ENCODE measurements around the gene FAM120B. TPM values are rescaled to one million over a fixed set of nuclear protein-coding genes. Genes with fewer than 3 reads are reported as not detected.
"Not testable (repeated sequence)": the region's sequence is repeated elsewhere in the genome, so short reads cannot be mapped to it uniquely, and the experiment has no call there.

Gene FAM120B
- total RNA-seq, 1 donor from 2014 or later, result 19.7 TPM

DNA sequence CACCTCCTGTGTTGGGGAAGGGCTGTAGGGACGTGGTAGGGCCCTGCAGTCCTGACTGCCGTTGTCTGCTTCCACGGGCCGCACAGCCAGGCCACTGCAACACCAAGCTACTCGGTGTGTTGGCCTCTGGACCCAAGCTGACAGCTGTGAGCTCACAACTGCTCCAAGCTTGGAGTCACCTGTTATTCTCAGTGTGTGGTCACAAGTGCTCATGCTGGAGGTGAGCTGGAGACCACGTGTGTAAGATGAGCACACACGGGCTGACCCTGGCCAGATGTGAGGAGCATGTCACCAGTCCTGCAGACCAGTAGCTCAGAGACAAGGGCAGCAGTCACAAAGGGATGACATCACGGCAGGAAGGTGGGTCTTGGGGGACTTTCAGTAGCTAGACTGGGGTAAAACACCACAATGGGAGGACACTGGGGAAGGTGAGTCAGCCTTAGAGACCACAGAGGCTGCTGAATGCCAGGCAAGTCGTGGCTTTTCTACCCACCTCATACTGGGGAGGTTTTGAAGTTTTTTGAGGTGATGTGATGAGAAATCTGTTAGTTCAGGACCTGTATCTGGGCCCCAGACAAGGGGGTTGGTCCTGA, 87.3 kb downstream of the FAM120B start:
- no peak overlapping the region for H3K9ac ChIP-seq
- Mint-ChIP-seq H3K4me3 (no peak overlapping the region), H3K36me3 (peaks cover 51% of the 10 kb centered on the region), H3K4me1 (no peaks in the 10 kb centered on the region), H3K9me3 (peaks cover 3% of the 10 kb centered on the region), H3K27me3 (ENCODE audit: insufficient read depth, low read depth) (peaks cover 2% of the 10 kb centered on the region), H3K27ac (no peak overlapping the region)
- no peaks in the 10 kb centered on the region for H3K9me3 ChIP-seq (ENCODE audit: low read depth)
- no peaks in the 10 kb centered on the region for H3K4me1 ChIP-seq
- no peaks in the 10 kb centered on the region for H4K20me1 ChIP-seq (ENCODE audit: low read depth)
- H3K79me2 ChIP-seq (ENCODE audit: low read depth), result no peaks in the 10 kb centered on the region
- H3K4me3 ChIP-seq, result no peak overlapping the region
- H3K27ac ChIP-seq, result no peak overlapping the region
- no peaks in the 10 kb centered on the region for H3K27me3 ChIP-seq
- TF ChIP-seq EZH2phosphoT487 (IDR thresholded peaks at IDR 0.05), result no peak
- TF ChIP-seq EZH2 (IDR thresholded peaks at IDR 0.05), result no peak
- TF ChIP-seq, protein P1, sequence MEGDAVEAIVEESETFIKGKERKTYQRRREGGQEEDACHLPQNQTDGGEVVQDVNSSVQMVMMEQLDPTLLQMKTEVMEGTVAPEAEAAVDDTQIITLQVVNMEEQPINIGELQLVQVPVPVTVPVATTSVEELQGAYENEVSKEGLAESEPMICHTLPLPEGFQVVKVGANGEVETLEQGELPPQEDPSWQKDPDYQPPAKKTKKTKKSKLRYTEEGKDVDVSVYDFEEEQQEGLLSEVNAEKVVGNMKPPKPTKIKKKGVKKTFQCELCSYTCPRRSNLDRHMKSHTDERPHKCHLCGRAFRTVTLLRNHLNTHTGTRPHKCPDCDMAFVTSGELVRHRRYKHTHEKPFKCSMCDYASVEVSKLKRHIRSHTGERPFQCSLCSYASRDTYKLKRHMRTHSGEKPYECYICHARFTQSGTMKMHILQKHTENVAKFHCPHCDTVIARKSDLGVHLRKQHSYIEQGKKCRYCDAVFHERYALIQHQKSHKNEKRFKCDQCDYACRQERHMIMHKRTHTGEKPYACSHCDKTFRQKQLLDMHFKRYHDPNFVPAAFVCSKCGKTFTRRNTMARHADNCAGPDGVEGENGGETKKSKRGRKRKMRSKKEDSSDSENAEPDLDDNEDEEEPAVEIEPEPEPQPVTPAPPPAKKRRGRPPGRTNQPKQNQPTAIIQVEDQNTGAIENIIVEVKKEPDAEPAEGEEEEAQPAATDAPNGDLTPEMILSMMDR (IDR thresholded peaks at IDR 0.05), result no peak
- DNase-seq (ENCODE audit: low spot score), result no peak
- H2AFZ ChIP-seq (replicated peaks), result no peak overlapping the region
- no peaks in the 10 kb centered on the region for H3F3A ChIP-seq (ENCODE audit: low read depth)
- H3K4me2 ChIP-seq, result no peak overlapping the region
- H3K36me3 ChIP-seq, result no peaks in the 10 kb centered on the region

DNA sequence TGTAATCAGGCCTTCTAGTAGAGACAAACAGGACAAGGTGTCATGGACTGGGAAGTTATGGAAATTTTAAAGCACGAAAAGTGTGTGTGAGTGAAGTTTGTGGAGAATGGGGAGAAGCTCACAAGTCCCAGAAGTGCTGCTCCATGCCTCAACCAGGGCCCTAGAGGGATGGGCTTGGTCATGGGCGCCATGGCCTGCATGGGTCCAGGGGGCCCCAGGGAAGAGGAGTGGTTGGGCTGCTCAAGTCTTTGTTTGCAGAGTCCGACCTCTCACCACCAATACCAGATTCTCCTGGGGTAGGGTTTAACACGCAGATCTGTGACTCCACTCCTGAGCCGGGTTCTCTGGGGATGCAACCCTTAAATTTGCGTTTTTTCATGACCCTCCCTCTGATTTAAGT, 88.4 kb downstream of the FAM120B start:
- DNase-seq (ENCODE audit: low spot score), result no peak
- no peaks in the 10 kb centered on the region for H3K79me2 ChIP-seq (ENCODE audit: low read depth)
- H3K4me3 ChIP-seq, result no peak overlapping the region
- H3K9ac ChIP-seq, result no peak overlapping the region
- H3F3A ChIP-seq (ENCODE audit: low read depth), result no peaks in the 10 kb centered on the region
- H3K27ac Mint-ChIP-seq, result no peak overlapping the region
- peaks cover 3% of the 10 kb centered on the region for H3K9me3 Mint-ChIP-seq
- no peak overlapping the region for H3K4me2 ChIP-seq
- no peak overlapping the region for H2AFZ ChIP-seq (replicated peaks)
- peaks cover 45% of the 10 kb centered on the region for H3K36me3 Mint-ChIP-seq
- H3K36me3 ChIP-seq, result no peaks in the 10 kb centered on the region
- no peaks in the 10 kb centered on the region for H3K4me1 ChIP-seq
- no peaks in the 10 kb centered on the region for H4K20me1 ChIP-seq (ENCODE audit: low read depth)
- H3K27me3 ChIP-seq, result no peaks in the 10 kb centered on the region
- no peaks in the 10 kb centered on the region for H3K4me1 Mint-ChIP-seq
- no peak for TF ChIP-seq EZH2 (IDR thresholded peaks at IDR 0.05)
- TF ChIP-seq EZH2phosphoT487 (IDR thresholded peaks at IDR 0.05), result no peak
- TF ChIP-seq, protein P1 (IDR thresholded peaks at IDR 0.05), result no peak
- peaks cover 2% of the 10 kb centered on the region for H3K27me3 Mint-ChIP-seq (ENCODE audit: insufficient read depth, low read depth)
- no peaks in the 10 kb centered on the region for H3K9me3 ChIP-seq (ENCODE audit: low read depth)
- no peak overlapping the region for H3K4me3 Mint-ChIP-seq
- H3K27ac ChIP-seq, result no peak overlapping the region

DNA sequence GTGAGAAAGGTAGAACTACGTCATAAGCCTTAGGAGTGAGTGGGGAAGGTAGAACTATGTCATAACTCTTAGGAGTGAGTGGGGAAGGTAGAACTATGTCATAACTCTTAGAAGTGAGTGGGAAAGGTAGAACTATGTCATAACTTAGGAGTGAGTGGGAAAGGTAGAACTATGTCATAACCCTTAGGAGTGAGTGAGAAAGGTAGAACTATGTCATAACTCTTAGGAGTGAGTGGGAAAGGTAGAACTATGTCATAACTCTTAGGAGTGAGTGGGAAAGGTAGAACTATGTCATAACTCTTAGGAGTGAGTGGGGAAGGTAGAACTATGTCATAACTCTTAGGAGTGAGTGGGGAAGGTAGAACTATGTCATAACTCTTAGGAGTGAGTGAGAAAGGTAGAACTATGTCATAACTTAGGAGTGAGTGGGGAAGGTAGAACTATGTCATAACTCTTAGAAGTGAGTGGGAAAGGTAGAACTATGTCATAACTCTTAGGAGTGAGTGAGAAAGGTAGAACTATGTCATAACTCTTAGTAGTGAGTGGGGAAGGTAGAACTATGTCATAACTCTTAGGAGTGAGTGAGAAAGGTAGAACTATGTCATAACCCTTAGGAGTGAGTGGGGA, 92.3 kb downstream of the FAM120B start:
- H3F3A ChIP-seq (ENCODE audit: low read depth); H4K20me1 ChIP-seq (ENCODE audit: low read depth): not testable (repeated sequence)

DNA sequence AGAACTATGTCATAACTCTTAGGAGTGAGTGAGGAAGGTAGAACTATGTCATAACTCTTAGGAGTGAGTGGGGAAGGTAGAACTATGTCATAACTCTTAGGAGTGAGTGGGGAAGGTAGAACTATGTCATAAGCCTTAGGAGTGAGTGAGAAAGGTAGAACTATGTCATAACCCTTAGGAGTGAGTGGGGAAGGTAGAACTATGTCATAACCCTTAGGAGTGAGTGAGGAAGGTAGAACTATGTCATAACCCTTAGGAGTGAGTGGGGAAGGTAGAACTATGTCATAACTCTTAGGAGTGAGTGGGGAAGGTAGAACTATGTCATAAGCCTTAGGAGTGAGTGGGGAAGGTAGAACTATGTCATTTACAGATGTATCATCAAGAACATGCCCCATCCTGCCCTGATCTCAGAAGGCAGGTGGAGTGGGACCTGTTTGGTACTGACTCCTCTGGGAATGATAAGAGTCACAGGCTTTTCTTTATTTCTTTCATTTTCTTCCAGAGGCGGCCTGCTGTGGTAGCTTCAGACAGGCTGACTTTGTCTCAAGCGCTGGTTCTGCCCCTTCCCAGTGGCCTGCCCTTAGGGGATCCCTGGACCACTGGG, 93.5 kb downstream of the FAM120B start:
- H3K27ac ChIP-seq; H4K20me1 ChIP-seq (ENCODE audit: low read depth); H3K36me3 ChIP-seq; H3K27me3 ChIP-seq; H3K9me3 ChIP-seq (ENCODE audit: low read depth); H3K79me2 ChIP-seq (ENCODE audit: low read depth); H3K27me3 Mint-ChIP-seq (ENCODE audit: insufficient read depth, low read depth); H3K4me2 ChIP-seq; H3K9ac ChIP-seq; H3K9me3 Mint-ChIP-seq; H3K4me3 ChIP-seq; H3K4me3 Mint-ChIP-seq; H3F3A ChIP-seq (ENCODE audit: low read depth); DNase-seq (ENCODE audit: low spot score); H3K27ac Mint-ChIP-seq; H2AFZ ChIP-seq (replicated peaks): not testable (repeated sequence)
- peaks cover 41% of the 10 kb centered on the region for H3K4me1 Mint-ChIP-seq
- H3K4me1 ChIP-seq, result peaks cover 23% of the 10 kb centered on the region
- H3K36me3 Mint-ChIP-seq, result peaks cover 35% of the 10 kb centered on the region

More for the DNA sequence above, 92.3 kb downstream of the FAM120B start:
- not testable (repeated sequence) for H3K27me3 Mint-ChIP-seq (ENCODE audit: insufficient read depth, low read depth); H3K4me3 ChIP-seq; H2AFZ ChIP-seq (replicated peaks); H3K36me3 ChIP-seq; H3K9me3 ChIP-seq (ENCODE audit: low read depth); H3K27ac Mint-ChIP-seq; H3K4me2 ChIP-seq; H3K27ac ChIP-seq; DNase-seq (ENCODE audit: low spot score); H3K4me3 Mint-ChIP-seq; H3K9me3 Mint-ChIP-seq; H3K9ac ChIP-seq; H3K27me3 ChIP-seq; H3K79me2 ChIP-seq (ENCODE audit: low read depth)
- peaks cover 15% of the 10 kb centered on the region for H3K4me1 ChIP-seq
- peaks cover 37% of the 10 kb centered on the region for H3K36me3 Mint-ChIP-seq
- peaks cover 29% of the 10 kb centered on the region for H3K4me1 Mint-ChIP-seq
